Duodenal mucosa (tissue), 2 donors: ENCODE results near the gene PPP1R13L.
A peak's percentile ranks its signal among the peaks of the same experiment; 100 is the strongest.

ENCODE experiments used
- H3K27ac ChIP-seq: one replicate; pipeline ENCODE4 v1.7.0; 2013; ENCODE audit warnings: low read depth, low read length
- H3K27me3 ChIP-seq, 2 donors: one replicate each; pipeline ENCODE4 v1.7.0; 2013; ENCODE audit warnings: low read length in 2 of 2, control low read depth in 1 of 2; ENCODE audit not compliant: insufficient read depth in 2 of 2, control insufficient read depth in 1 of 2
- H3K36me3 ChIP-seq, 2 donors: one replicate each; pipeline ENCODE4 v1.7.0; 2013; ENCODE audit warnings: low read length in 2 of 2, control low read depth in 1 of 2; ENCODE audit not compliant: insufficient read depth in 2 of 2, control insufficient read depth in 1 of 2
- H3K4me1 ChIP-seq, 2 donors: one replicate each; pipeline ENCODE4 v1.7.0; 2013; ENCODE audit warnings: low read length in 2 of 2, control low read depth in 1 of 2; ENCODE audit not compliant: insufficient read depth in 2 of 2, control insufficient read depth in 1 of 2
- H3K4me3 ChIP-seq, 2 donors: one replicate each; pipeline ENCODE4 v1.7.0; 2013; ENCODE audit warnings: low read length in 2 of 2, low read depth in 1 of 2
- H3K9ac ChIP-seq, 2 donors: one replicate each; pipeline ENCODE4 v1.7.0; 2013; ENCODE audit warnings: low read length in 2 of 2, low read depth in 1 of 2
- H3K9me3 ChIP-seq, 2 donors: one replicate each; pipeline ENCODE4 v1.7.0; 2013; ENCODE audit warnings: low read length in 2 of 2, control low read depth in 1 of 2; ENCODE audit not compliant: control insufficient read depth in 1 of 2

PPP1R13L gene

GRCh38 chr19:45444318-45445041 is 39.6 kb upstream of the PPP1R13L start:
- peak overlapping the region; percentile 60 to 81 for H3K9ac ChIP-seq
- H3K27me3 ChIP-seq: no peaks in the 10 kb centered on the region
- H3K36me3 ChIP-seq: no peaks in the 10 kb centered on the region
- peaks cover 32 to 46% of the 10 kb centered on the region in 2 donors for H3K4me1 ChIP-seq
- peak overlapping the region; percentile 73 for H3K27ac ChIP-seq
- peak overlapping the region; percentile 54 to 61 for H3K4me3 ChIP-seq
- no peaks in the 10 kb centered on the region for H3K9me3 ChIP-seq

- H3K27me3 ChIP-seq: no peaks in the 10 kb centered on the region
- H3K4me1 ChIP-seq: peaks cover 27 to 42% of the 10 kb centered on the region in 2 donors
- no peaks in the 10 kb centered on the region for H3K9me3 ChIP-seq
- H3K36me3 ChIP-seq: no peaks in the 10 kb centered on the region
- H3K9ac ChIP-seq: peak overlapping the region; percentile 81 to 89
- peak overlapping the region; percentile 76 for H3K27ac ChIP-seq
- H3K4me3 ChIP-seq: peak overlapping the region; percentile 69 to 71
Measured at GRCh38 chr19:45443462-45444317, 38.8 kb upstream of the PPP1R13L start.

GRCh38 chr19:45442778-45443461 is 38.1 kb upstream of the PPP1R13L start:
- Histone ChIP-seq H3K27me3 (no peaks in the 10 kb centered on the region), H3K9me3 (no peaks in the 10 kb centered on the region), H3K27ac (peak overlapping the region; percentile 50), H3K4me1 (peaks cover 21 to 37% of the 10 kb centered on the region in 2 donors), H3K4me3 (peak overlapping the region; percentile 69 to 71), H3K36me3 (no peaks in the 10 kb centered on the region), H3K9ac (peak overlapping the region; percentile 52 to 89)

GRCh38 chr19:45442408-45442777 is 37.5 kb upstream of the PPP1R13L start:
- Histone ChIP-seq H3K4me3 (no peak overlapping the region), H3K27me3 (no peaks in the 10 kb centered on the region), H3K9ac (no peak overlapping the region), H3K27ac (no peak overlapping the region), H3K36me3 (no peaks in the 10 kb centered on the region), H3K4me1 (peaks cover 21 to 37% of the 10 kb centered on the region in 2 donors), H3K9me3 (no peaks in the 10 kb centered on the region)

GRCh38 chr19:45440873-45441654 is 36.2 kb upstream of the PPP1R13L start:
- Histone ChIP-seq H3K4me3 (no peak overlapping the region), H3K27me3 (no peaks in the 10 kb centered on the region), H3K9me3 (no peaks in the 10 kb centered on the region), H3K36me3 (no peaks in the 10 kb centered on the region), H3K9ac (no peak overlapping the region), H3K4me1 (peaks cover 17 to 26% of the 10 kb centered on the region in 2 donors), H3K27ac (no peak overlapping the region)

- H3K9ac ChIP-seq: peak overlapping the region; percentile 51 to 72
- peaks cover 17 to 26% of the 10 kb centered on the region in 2 donors for H3K4me1 ChIP-seq
- H3K27ac ChIP-seq: peak overlapping the region; percentile 70
- H3K27me3 ChIP-seq: no peaks in the 10 kb centered on the region
- H3K9me3 ChIP-seq: no peaks in the 10 kb centered on the region
- H3K4me3 ChIP-seq: peak overlapping the region; percentile 54 to 55
- no peaks in the 10 kb centered on the region for H3K36me3 ChIP-seq
Measured at GRCh38 chr19:45440259-45440638, 35.4 kb upstream of the PPP1R13L start.

GRCh38 chr19:45439569-45440258 is 34.8 kb upstream of the PPP1R13L start:
- Histone ChIP-seq H3K4me1 (peaks cover 15 to 20% of the 10 kb centered on the region in 2 donors), H3K9me3 (no peaks in the 10 kb centered on the region), H3K9ac (peak overlapping the region; percentile 51 to 72), H3K27me3 (no peaks in the 10 kb centered on the region), H3K36me3 (no peaks in the 10 kb centered on the region), H3K4me3 (peak overlapping the region; percentile 54 to 55), H3K27ac (peak overlapping the region; percentile 70)

GRCh38 chr19:45439190-45439568 is 34.3 kb upstream of the PPP1R13L start:
- Histone ChIP-seq H3K9me3 (no peaks in the 10 kb centered on the region), H3K36me3 (no peaks in the 10 kb centered on the region), H3K4me3 (peak overlapping the region; percentile 54 to 55), H3K9ac (peak overlapping the region; percentile 51 to 72), H3K27me3 (no peaks in the 10 kb centered on the region), H3K4me1 (peaks cover 11 to 16% of the 10 kb centered on the region in 2 donors), H3K27ac (no peak overlapping the region)

GRCh38 chr19:45437328-45437727 is 32.5 kb upstream of the PPP1R13L start:
- H3K36me3 ChIP-seq: no peaks in the 10 kb centered on the region
- peaks cover 5 to 9% of the 10 kb centered on the region in 2 donors for H3K4me1 ChIP-seq
- H3K27ac ChIP-seq: no peak overlapping the region
- H3K4me3 ChIP-seq: no peak overlapping the region
- H3K27me3 ChIP-seq: no peaks in the 10 kb centered on the region
- H3K9ac ChIP-seq: no peak overlapping the region
- H3K9me3 ChIP-seq: no peaks in the 10 kb centered on the region
